Stimulated activated CD4-positive, alpha-beta T cell treated with anti-CD3 and anti-CD28 coated beads, Interleukin-4, amount 100 ng/mL, for 4 hours (primary cell): ENCODE results near the gene NDUFS5.
"Not testable (repeated sequence)": the region's sequence is repeated elsewhere in the genome, so short reads cannot be mapped to it uniquely, and the experiment has no call there.

Experiments
- DNase-seq, 2 experiments: peaks; one replicate each; pipeline ENCODE4 v3.0.0-alpha.2; 2020

NDUFS5 gene

GRCh38 chr1:39026051-39026865 is at the start of gene NDUFS5:
Gene NDUFS5 (plus strand): TSS chr1:39026350. CDS start chr1:39028725, 2,375 bp downstream.
- DNase-seq, result peak; percentile 75 to 77

DNA sequence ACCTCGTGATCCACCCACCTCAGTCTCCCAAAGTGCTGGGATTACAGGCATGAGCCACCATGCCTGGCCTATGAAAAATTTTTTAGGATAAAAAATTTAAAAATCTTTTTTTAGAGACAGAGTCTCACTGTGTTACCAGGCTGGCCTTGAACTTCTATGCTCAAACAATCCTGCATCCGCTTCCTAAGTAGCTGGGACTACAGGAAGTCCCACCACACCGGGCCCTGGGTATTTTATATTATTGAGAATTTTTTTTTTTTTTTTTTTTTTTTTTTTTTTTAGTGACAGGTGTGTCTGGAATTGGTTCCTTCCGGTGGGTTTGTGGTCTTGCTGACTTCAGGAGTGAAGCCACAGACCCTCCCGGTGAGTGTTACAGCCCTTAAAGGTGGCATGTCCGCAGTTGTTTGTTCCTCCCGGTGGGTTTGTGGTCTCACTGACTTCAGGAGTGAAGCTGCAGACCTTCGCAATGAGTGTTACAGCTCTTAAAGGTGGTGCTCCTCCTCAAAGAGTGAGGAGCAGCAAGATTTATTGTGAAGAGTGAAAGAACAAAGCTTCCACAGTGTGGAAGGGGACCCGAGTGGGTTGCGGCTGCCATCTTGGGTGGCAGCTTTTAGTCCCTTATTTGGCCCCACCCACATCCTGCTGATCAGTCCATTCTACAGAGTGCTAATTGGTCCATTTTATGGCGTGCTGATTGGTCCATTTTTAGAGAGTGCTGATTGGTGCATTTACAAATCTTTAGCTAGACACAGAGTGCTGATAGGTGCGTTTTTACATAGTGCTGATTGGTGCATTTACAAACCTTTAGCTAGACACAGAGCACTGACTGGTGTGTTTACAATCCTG is 48.5 kb upstream of the NDUFS5 start:
- DNase-seq, result peak; percentile 6 to 26

DNA sequence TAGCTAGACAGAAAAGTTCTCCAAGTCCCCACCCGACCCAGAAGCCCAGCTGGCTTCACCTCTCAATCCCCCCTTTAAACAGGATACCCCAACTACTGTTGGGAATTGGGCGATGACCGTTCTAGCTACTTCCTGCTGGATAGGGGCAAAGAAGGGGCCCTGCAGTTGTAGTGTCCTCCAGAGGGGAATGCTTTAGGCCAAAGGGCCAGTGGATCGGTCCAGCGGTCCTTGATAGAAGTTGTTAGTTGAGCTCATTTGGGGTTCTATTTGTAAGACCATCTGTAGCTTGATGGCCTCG is 48.0 kb upstream of the NDUFS5 start:
- DNase-seq, result not testable (repeated sequence)

- DNase-seq, result not testable (repeated sequence)
These were observed 46.8 kb upstream of the NDUFS5 start for GRCh38 chr1:38979380-38979779.

DNA sequence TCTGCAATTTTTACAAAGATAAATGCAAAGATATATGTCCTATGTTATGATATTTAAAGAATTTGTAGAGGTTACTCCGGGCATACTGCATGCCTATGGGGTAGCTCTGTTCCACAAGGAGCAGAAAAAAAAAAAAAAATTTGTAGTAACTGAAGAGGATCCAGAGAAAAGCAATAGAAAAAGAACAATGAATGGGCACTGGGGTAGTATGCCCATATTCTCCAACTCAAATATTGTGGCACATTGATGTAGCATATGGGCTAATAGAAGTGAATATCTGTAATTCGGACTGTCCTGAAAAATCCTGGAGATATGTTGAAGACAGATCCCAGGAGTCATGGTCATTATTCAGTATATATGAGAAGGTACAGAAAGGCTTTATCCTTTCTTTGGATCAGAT is 36.2 kb upstream of the NDUFS5 start:
- no peak for DNase-seq

GRCh38 chr1:38990386-38990737 is 35.8 kb upstream of the NDUFS5 start:
- DNase-seq, result no peak

- DNase-seq, result peak; percentile 94 to 97
These were observed 35.2 kb upstream of the NDUFS5 start, which contains the start of gene AKIRIN1 for GRCh38 chr1:38990738-38991637. Gene AKIRIN1 (plus strand): TSS chr1:38991276. CDS start chr1:38991381, 105 bp downstream.

DNA sequence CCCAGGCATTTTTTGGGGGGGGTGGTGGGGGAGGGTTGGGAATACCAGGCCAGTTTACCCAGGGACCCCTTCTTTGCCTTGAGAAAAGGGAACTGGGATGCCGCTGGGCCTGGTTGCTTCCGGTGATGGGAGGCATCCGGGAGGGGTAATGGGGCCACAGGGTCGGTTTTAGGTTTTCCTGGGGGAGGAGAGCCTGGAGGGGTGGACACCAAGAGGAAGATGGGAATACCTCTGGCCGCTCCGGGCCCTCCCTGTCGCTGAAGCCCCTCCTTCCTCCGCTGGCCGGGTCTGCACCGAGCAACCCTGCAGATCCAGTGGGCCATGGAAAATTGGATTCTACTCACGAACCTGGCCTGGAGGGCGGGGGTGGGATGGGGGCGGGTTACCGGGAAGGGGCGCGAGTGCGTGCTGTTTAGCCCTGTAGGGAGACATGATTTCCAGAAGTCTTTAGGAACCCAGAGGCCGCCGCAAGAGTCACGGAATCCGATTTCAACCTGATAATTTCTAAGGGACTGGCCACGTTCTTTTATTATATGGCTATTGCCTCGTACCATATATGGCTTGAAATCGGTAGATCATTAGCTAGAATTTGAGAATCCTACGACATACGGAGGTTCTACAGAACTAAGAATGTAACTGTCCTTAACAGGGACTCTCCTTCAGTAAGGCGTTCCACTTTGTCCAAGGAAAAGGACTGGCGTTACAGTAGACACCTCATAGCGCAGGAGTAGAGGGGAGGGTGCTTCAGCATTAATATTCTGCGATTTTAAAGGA is 34.3 kb upstream of the NDUFS5 start:
- peak; percentile 4 to 10 for DNase-seq

DNA sequence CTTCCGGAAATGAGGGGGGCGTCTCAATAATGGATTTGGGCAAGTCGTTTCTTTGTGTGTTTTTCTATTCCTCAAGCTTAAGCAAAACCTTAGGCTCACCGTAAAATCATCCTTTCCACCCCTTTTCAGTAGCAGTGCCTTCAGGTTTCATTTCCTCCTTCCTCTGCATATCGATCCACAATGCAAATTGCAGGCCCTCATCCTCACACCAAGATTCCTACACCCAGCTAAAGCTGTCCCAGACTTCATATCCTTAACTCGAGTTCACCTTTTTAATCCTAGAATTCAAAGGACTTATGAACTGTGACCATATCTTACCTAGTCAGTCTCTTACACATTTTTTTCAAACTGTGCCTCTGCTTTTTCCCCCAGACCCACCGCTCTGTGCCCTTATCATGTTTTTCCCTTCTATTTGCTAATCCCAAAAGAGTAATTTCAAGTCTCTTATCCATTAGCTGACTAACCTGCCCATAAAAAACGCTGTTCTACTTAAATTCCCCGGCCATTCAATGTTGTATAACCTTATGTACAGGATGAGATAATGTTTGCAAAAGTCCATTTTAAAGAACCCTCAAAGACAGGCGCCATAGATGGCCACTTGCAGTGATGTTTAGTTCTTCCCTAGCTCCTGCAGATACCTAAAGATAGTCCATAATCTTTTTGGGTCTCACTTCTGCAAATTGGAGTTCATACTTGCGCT is 33.6 kb upstream of the NDUFS5 start:
- DNase-seq, result no peak

DNA sequence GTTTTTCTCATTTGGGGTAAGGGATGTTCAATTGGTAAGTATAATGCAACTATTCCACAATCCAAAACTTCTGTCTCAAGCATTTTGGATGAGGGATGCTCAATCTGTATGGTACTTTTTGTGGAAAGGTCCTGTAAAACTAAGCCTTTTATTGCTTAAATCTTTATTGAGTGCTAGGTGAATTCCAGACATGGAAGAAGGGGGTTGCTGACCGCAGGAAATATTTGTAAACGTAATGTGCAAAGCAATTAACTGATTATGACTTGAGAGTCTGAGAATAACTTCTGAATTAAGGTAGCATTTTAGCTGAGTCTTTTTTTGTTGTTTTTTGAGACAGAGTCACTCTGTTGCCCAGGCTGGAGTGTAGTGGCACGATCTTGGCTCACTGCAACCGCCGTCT is 32.0 kb upstream of the NDUFS5 start:
- DNase-seq, result no peak

DNA sequence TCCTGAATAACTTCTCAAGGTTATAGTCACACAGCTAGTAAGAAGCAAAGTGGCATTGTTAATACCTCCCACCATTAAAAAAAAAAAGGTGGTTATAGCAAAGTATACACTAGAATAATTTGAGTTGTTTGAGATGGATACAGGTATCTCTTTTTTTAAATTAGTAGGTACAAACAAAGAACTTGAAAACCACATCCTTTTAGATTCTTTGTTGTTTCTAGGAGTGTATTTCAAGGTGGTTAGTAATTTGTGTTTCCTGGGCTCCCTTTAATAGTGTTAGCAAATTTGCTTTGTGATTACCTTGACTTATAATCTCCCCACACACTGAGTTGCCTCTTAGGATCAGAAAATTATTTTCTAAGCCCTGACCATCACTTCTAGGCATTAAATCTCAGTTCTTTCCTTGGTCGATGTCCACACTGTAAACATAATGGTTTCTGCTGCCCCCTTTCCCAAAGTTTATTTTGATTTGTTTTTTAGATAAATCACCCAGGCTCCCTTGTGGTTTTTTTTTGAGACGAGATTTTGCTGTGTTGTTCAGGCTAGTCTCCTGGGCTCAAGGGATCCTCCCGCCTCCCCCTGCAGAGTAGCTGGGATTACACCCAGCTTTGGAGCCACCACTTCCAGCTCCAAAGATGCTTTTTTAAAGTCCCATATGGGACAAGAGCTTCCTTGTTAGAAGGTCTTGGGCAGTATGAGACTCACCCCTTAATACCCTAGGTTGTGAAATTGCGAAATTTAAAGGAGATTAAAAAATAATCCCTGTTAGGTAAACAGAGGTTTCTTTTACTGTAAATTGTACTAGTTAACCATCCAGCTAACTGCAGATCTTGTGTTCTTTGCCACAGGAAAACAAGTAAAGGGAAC is 28.9 kb upstream of the NDUFS5 start:
- DNase-seq, result no peak

DNA sequence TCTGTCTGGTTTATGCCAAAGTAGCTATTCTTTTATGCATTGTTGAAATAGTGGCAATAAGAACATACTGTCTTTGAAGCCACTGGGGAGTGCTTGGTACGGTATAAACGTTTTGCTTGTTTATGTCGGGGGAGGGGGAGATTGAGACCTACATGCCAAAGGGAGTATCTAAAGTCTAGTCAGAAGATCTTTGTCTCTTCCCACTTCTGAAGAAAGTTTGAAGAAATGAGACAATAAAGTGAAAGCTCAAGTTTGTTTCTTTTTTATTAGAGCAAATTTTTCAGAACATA is 28.3 kb upstream of the NDUFS5 start:
- DNase-seq, result no peak

DNA sequence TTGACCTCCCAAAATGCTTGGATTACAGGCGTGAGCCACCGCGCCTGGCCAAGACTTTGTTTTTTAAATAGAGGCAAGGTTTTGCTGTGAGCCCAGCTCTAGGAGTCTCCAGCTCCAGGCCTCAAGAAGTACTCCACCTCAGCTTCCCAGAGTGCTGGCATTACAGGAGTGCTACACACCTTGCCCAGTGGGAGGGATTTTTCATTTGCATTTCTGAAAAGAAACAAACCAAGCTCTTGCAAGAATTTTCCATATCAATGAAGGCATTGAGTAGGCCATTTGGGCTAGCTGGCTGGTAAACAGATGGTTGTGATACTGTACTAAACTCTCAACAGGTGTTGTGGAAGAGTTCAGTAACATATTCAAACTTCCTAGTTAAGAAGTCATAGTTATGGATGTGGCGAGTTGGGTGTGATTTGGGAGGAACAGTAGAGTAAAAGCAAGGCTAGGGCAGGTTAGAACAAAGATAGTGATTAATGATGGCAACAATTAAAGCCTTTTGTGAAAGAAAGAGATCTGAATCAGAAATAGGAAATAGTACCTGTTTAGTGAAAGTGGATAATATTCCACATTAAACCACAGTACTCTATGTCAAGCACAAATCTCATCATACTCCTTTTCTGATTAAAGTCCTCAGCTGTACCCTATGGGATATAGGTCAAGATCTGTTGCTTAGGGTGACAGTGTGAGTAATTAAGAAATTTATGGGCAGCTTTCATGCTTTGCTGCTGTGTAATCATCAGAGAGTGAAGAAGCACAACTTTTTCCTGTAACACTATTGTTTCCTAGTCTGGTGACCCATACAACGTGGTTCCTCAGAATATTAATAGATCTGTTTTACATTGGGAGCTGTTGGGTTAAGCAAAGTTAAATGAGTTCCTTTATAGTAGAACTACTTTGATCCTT is 24.4 kb upstream of the NDUFS5 start:
- DNase-seq, result no peak

- no peak for DNase-seq
These were observed 22.9 kb upstream of the NDUFS5 start for GRCh38 chr1:39003281-39003680.

DNA sequence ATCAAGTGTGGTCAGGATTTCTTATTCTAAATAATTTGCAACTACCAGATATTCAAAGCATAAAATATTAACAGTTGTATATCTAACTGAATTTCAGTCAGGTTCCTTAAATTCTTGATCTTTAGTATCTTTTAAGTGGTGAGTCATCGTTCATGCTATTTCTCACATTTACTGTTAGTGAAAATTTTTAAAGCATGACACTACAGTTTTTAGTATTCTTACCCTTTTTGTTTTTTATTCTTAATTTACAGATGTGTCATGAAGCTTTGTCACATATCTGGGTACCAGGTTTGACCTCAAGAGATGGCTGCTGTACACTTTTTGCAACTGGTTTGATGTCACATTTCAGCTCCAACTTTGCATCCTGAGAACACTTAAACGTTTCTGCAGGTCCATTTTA is 22.4 kb upstream of the NDUFS5 start:
- no peak for DNase-seq

GRCh38 chr1:39006287-39006686 is 19.9 kb upstream of the NDUFS5 start:
- no peak for DNase-seq

GRCh38 chr1:39006726-39007645 is 19.2 kb upstream of the NDUFS5 start:
- no peak for DNase-seq

DNA sequence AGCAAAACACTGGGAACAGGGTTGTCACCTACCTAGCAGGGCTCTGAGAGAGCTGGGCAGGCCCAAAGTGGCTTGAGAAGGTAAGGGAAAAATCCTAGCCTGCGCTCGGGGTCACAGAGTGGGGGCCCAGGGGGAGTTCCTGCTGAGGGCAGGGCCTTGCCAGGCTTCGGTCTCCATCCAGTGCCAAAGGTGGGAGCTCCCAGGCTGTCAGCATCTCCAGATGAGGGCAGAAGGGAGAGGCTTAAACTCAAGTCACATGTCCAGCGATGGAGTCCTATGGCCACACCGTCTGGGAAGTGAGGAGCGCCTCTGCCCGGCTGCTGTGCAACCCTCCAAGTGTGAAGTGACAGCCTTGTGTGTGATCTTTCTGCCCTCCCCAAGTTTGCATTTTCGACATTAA is 11.2 kb upstream of the NDUFS5 start:
- not testable (repeated sequence) for DNase-seq
